HG03354 (cell line): ENCODE measurements around the gene OTC.

Experiments used
- ATAC-seq: cut with Tn5 transposase; IDR thresholded peaks from one replicate; pipeline ENCODE4 v1.9.1; 2021; ENCODE audit warnings: mild to moderate bottlenecking; ENCODE audit not compliant: unreplicated experiment, poor library complexity, severe bottlenecking

The OTC gene

DNA sequence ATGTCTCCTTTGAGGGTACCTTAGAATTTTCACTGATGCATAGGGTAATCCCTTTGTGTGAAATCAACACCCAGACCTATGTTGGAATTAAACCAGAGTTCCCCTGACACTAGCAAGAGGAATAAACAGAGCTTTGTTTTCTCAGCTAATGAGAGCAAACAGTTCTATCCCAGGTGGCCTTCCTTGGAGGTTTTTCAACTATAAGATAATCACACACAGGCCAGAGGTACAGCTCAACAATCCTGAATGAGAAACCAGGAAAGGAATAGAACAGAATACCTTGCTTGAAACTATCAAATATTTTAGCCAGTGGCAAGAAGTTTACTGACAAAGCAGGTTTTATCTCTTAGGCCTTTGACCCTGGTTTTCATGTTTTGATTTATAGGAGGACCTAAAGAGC is 100.2 kb downstream of the OTC start:
- ATAC-seq = no peak

DNA sequence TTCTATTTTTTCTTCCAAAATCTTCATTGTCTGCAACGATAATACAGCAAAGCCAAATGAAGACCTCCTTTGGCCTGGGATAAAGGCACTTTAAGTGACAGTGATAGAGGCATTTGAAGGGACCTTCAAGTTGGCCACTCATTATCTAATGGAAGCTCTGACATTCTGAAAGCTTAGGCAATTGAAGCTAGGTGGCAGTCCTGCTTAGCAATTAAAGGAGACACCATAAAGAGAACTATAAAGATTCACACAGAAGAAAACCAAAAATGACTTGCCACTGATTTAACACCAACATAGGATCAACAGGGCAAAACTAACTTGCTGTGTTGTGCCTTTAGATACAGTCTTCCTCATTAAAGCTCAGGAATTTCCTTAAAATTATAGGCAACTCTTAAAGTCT is 105.7 kb downstream of the OTC start:
- ATAC-seq = no peak

GRCh38 chrX:38462257-38462656 is 109.9 kb downstream of the OTC start:
- no peak for ATAC-seq

DNA sequence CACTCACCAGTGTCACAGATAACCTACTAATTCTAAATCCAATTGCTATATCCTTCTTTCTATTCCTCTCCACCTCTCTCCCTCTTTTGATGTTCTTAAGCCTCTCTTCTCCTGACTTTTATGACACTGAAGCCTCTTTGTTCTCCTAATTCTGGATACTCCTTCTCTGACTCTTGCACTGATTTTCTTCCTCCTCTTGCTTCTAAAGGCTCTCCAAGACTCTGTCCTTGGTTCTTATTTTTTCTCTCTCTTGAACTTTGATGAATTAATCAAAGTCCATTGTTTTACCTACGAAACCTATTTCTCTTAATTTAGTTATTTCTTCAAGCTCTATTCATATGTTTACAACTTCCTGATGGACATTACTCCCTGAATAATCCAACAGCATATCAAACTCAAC is 113.3 kb downstream of the OTC start:
- no peak for ATAC-seq

- ATAC-seq = no peak
These were observed 116.3 kb downstream of the OTC start for GRCh38 chrX:38468563-38469157.
